HTERT RPE-1 (cell line): ENCODE data around the gene ITPK1.

Source experiments
- in situ Hi-C: fragments of 300-500 bp; cut with MboI; formaldehyde crosslinking; loops from 4 replicates; pipeline ENCODE4 v1.14.3; 2020; ENCODE audit warnings: low sequenced_read_pairs

Gene ITPK1

DNA sequence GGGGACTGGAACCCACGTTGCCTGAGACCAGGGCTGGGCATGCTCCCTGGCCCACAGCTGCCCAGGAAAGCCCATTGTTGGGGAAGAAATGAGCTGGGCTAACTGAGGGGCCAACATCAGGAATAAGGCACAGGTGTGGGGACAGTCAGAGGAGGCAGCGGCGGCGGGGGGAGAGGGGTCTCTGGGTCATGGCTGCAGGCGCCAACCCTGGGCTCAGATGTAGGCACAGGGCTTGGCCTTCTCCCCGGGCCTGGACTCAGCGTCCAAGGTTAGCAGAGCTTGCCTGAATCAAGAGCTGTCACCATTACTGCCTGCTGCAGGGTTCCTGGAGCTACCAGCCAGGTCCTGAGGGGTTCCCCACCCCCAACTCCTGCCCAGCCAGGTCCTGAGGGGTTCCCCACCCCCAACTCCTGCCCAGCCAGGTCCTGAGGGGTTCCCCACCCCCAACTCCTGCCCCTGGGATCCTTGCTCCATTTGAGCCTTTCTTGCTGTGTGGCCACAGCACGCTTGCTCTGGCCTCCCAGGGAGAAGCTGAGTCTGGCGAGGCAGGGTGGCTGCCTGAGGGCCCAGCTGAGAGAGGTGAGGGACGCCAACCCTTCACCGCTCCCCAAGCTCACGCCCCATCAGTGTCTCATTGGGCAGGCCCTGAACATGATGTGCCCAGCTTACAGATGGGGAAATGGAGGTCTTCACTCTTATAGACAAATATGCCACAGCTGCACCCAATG, 186.6 kb downstream of the ITPK1 start:
- in situ Hi-C loops = no loop called here

DNA sequence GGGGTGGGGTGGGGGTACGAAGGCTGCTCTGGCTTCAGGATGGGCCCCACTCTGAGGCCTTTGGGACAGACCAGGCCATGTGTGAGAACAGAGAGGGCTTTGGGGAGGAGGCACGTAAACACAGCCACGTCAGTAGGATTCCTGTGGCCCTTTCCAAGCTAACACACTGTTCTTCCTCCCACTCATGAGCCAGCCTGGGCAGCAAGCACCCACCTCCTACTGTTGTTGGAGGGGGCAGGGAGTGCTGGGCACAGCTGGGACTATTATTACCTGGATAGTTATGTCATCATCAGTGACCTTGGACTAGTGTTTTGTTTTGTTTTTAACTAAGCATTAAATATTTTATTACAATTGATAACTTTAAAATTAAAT, 187.5 kb downstream of the ITPK1 start:
- in situ Hi-C loops = no loop called here

DNA sequence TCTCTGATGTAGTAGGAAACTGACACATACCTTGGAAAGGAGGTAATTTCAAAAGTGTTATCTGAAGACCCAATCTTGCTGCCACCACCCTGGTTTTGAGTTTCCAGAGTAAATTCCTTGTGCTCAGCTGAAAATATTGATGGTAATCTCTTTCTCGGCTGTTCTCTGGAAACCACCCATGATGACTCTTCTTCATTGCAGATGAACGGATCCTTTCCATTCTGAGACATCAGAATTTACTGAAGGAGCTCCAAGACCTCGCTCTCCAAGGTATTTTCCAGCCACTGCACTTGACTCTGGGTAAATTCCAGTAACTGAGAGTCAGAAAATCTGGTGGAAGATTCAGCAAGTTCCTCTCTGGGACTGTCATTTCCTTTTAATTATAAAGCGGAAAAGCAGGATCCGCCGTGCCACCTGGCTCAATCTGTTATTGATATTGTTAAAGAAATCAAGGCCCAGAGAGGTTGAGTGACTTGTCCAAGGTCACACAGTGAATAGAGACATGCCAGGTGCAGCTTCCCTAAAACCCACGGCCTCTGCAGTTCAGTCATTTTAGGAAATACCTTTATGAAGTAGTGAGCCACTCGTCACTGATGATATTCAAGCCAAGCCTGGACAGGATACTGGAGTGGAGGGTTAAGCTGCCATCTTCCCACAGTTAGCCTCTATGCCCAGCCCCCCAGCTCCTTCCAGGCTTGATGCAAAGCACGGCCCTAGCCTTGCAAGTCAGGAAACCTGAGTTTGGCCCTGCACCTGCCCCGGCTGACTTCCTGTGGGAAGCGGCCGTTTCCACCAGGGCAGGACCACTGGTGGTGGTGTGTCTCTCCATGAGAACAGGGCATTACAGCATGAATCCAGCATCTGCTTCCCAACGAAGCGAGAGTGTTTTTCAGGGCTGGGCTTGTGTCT, 188.1 kb downstream of the ITPK1 start:
- in situ Hi-C loops = no loop called here

DNA sequence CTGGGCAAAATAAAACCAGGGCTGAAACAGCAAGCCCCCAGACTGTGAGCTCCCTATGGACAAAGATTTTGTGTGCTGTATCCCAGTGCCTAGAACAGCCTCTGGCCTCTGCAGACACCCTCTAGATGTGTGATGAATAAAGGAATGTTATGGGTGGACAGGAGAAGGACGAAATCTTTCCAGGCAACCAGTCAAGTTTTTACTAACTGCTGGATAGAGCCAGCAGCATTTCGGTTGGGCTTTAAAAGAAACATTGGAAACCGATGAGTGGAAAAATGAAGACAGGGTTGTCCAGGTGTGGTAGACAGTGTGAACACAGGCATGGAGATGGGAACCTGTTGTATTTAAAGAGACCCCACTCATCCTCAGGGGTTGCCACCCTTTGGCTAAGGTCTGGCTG, 188.8 kb downstream of the ITPK1 start:
- in situ Hi-C loops = no loop called here

DNA sequence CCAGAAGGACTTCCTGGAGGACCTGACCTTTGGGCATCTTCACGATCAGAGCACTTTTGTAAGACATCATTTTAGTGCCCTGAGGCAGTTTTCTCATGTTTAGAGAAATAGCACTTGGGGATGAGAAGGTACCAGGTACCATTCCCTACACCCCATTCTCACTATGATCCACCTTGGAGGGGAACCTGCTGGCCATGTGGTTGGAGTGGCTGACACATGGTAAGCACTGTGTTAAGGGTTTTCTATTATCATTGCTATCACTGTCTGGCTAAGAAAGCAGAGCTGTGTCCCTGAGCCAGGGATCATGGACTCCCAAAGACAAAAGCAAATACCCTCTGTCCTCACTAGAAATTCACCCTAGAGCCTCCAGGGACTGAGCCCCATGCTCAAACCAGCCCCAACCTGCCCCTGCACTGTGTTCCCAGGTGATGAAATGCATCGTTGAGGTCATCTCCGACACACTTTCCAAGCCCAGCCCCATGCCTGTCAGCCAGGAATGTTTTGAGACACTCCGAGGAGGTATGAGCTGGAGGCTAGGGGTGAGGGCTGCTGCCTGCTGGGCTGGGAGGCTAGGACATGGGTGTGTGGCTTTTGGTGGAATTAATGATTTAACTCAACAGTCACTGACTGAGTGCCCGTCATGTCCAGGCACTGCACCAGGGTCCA, 189.4 kb downstream of the ITPK1 start:
- in situ Hi-C loops = no loop called here

DNA sequence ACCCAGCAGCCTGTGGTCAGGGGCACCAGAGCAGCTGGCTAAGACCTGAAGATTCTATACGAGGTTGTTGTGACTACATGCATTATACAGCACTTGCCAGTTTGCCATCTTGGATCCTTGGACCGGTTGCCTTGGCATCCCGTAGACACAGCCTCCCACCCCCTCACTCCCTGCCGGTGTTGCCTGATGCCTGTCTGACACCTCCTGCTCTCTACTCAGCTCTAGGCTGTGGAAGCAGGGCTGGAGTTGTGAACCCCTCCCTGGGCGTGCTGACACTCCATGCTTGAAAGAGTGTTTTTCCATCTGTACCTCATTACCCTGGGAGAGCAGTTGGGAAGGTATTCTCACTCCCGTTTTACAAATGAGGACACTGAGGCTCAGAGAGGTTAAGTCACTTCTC, 190.3 kb downstream of the ITPK1 start:
- in situ Hi-C loops = no loop called here

DNA sequence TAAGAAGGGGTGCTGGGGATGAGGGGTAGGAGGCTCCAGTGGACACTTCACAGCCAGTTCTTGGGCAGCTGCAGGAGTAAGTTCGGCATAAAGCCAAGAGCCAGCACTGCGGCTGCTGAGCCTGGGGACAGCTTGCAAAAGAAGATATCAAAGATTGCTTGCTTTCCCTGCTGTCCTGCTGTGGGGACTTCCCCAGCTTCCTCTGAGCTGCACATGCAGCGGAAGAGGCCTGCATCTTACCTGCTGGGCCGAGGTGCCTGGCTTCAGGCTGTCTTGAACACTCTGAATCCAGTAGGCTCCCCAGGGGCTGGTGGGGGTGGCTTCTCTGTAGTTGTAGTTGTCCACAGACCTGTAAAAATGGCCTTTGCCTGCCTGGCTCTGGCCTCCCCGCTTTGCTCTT, 191.5 kb downstream of the ITPK1 start:
- in situ Hi-C loops = no loop called here

DNA sequence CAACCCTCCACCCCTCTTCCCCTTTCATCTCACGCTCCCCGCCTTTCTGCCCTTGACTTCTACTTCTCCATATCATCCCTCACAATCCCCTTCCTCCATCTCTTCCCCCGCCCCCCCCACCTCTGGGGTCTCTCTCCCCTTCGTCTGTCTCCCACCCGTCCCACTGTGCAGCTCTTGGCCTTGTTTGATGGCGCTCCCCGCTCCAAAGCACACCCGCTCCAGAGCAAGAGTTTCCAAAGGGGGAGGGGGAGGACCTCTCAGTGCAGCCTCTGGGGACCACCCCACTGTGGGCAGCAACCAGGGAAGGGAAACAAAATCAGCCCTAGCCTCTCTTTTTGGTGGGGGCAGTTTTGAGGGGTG, 192.0 kb downstream of the ITPK1 start:
- in situ Hi-C loops = no loop called here

DNA sequence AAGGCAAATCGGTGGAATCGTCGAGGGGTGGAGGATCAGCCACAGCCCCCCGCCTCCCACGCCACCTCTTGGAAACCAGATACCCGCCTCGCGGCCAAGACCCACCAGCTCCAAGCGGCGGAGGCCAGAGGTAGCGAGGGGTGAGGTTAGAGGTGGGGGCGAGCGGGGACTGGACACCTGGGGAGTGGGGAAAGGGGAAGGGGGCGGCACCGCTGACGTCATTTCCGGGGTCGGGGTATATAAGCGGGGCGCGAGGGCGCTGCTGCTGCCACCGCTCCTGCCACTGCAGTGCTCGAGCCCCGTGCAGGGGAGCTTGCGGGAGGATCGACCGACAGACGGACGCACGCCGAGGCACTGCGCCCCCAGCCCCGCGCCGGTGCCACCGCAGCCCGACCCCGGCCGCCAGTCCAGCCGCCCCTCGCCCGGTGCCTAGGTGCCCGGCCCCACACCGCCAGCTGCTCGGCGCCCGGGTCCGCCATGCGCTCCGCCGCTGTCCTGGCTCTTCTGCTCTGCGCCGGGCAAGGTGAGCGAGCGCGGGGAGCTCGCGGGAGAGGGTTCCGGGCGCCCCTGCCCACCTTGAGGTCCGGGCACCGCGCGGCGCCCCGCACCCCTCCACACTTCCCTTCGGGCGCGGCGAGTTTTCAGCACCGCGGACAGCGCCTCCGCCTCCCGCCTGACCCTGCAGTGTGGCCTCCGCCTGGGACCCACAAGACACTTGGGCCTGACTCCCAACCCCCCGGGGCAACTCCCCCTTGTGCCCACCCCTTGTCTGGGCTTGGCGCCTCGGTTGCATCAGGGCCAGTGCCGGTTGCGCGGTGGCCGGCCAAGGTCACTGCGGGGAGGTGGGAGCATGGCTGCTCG, 192.6 kb downstream of the ITPK1 start, which contains the start of gene CHGA:
Gene CHGA (plus strand): TSS at position 268 of the 861 bp plus-strand sequence. CDS start 210 bp downstream, at position 478.
- in situ Hi-C loops = no loop called here

DNA sequence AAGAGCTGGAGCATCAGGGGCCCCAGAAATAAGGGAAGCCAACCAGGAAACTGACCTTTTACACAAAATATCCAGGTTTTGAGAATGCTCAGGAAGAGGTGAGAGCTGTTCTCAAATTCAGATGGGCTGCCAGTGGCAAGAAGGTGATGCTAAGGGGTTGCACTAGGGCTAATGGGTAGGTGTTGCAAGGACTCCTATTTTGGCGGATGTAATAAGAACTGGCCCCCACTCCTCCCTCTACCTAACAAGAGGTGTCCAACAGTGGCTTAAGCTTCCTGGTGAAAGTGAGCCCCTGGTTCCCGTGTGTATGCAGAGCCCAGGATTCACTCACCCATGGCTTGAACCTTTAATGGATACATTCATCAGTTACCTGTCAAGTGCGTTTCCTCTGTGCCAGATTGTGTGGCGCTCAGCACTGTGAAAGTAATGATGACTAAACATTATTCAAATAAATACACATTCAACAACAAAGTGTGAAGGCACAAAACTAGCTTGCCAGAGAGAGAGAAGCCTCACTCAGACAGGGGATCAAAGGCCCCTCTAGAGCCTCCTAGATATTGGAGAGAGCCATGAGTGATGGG, 193.5 kb downstream of the ITPK1 start:
- in situ Hi-C loops = no loop called here

DNA sequence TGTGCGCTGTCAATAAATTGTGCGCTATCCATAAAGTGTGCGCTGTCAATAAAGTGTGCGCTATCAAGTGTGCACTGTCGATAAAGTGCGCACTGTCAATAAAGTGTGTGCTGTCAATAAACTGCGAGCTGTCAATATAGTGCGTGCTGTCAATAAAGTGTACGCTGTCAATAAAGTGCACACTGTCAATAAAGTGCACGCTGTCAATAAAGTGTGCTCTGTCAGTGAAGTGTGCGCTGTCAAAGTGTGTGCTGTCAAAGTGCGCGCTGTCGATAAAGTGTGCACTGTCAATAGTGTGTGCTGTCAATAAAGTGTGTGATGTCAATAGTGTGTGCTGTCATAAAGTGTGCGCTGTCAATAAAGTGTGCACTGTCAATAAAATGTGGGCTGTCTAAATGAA, 195.7 kb downstream of the ITPK1 start:
- in situ Hi-C loops = no loop called here

DNA sequence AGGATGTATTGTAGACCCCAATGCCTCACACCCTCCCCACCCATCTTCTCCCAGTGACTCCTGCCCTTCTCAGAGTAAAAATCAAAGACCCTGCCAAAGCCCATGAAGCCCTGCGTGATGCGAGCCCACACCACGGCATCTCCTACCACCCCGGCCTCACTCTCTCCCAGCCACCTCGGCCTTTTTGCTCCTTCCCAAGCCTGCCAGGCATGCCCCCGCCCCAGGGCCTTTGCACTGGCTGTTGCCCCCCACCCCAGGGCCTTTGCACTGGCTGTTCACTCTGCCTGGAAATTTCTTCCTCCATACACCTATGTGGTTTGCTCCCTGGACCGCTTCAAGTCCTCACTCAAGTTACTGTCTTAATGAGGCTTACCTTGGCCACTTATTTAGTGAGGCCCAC, 197.8 kb downstream of the ITPK1 start:
- in situ Hi-C loops = no loop called here

DNA sequence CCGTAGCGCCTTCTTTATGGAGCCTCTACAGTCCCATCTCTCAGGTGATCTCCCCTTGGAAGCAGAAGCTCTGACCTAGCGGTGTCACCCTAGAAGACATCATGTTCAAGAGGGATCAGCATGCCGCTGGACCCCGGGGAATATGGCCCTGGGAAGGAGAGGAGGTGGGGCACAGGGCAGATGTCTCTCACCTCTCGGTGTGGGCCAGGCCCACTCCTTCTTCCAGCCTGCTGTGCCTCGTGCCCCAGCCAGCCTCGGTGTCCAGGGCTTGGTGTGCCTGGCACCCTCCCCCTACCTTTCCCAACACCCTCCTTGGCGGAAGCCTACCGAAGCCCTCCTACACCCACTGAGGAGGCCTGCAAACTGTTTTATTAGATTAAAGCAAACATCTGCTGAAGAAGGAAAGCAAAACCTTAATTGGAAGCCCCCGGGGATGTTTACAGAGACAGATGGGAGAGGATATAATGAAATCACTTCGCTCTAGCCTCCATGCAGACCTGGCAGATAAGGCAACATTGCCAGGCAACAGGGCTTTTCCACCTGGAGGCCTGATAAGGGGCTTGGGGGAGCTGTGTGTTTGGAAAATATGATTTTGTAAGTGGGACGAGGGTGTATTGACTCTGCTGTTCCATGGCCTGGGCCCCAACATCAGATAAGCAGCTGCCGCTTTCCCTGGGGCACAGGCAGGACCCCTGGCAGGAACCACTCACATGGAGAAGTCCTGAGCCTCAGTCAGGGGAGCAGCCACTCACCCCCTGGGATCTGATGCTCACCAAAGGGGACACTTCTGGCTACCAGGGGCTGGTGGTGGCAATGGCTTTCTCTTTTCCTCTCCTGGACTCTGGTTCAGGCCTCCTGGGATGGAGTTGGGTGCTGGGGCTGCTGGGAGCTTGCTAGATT, 198.4 kb downstream of the ITPK1 start:
- in situ Hi-C loops = no loop called here

DNA sequence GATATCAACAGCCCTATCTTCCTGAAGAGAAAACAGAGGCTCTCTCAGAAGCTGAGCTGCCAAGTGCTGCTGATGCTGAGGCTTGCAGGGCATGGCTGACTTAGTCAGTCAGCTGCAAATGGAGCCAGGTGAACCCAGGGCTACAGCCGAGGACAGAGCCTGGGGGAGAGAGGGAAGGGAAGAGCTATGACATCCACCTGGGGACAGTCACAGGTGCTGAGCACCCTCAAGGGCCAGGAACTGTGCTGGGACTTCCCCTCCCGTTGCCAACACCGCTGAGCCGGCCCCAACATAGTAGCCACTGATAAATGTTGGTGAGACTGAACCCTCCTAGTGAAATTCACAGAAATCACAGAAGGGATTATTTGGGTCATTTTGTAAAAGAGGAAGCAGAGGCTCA, 199.5 kb downstream of the ITPK1 start:
- in situ Hi-C loops = no loop called here

DNA sequence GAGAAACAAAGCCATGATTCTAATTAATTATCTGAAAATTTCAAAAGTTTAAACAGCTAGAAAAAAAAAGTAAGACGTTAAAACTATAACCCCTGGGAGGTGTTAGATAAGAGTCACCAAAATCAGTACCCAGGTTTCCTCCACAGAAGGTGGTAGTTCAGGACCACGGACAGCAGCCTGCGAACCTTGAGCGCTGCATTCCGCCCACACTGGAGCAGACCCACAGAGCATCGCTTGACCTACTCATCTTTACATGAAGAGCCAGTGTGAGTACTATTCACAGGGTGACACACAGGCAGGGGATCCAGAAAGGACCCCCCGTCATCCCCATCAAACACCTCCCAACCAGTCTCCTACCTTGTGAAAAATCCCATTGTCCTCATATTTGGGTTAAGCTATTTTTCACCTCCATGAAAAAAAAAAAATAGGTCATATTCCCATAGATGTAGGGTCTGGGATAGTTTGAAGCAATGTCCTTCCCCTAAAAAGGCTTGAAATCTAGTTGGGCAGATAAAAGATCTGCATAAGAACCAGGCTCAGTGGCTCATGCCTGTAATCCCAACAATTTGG, 201.6 kb downstream of the ITPK1 start:
- in situ Hi-C loops = no loop called here

DNA sequence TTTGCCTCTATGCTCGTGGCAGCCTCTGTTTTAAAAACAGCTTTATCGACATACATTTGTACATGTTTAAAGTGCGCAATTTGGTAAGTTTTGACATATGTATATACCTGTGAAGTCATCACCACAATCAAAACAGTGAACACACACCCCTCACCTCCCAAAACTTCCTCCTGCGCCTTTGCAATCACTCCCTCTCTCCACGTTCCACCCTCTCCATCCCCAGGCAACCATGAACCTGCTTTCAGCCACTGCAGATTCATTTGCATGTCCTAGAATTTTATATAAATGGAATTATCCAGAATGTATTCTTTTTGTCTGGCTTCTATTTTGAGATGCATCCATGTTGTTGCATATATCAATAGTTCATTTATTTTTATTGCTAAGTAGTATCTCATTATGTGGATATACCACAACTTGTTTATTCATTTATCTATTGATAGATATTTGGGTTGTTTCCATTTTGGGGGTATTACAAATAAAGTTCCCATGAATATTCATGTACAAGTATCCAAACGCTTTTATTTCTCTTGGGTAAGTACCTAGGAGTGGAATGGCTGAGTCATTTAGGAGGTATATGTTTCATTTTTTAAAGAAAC, 208.3 kb downstream of the ITPK1 start:
- in situ Hi-C loops = no loop called here

DNA sequence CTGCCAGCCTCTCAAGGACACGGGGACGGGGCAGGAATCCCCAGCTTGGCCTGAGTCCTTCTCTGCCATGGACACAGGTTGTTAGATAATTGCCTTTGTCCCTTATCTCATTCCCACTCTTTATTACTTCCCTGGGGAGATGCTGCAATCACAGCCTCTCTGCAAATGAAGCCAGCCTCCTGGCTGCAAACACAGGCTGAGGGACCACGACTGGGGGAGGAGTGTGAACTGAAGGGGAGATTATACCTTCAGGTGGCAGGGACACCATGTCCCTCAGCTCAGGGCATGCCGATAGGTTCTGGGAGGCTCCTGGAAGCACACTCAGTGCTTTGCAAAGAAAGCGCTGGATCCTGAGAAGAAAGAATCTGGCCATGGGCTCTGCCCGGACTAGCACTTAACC, 208.9 kb downstream of the ITPK1 start:
- in situ Hi-C loops = no loop called here

DNA sequence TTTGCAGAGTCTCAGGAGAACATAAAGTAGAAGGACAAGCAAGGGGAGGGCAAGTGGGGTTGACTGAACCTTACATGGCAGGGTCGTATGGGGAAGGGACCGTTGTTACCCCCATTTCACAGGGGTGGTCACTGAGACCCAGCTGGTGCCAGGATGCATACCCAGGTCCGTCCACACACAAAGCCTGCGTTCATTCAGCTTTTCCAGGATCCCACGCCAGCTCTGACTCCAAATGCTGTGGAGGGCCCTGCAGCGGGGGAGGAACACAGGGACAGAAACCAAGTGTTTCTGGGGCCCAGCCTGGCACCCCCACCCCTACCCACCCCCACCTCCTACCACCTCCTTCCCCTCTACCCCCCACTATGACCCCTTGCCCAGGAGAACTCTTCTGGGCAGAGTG, 209.3 kb downstream of the ITPK1 start:
- in situ Hi-C loops = no loop called here

DNA sequence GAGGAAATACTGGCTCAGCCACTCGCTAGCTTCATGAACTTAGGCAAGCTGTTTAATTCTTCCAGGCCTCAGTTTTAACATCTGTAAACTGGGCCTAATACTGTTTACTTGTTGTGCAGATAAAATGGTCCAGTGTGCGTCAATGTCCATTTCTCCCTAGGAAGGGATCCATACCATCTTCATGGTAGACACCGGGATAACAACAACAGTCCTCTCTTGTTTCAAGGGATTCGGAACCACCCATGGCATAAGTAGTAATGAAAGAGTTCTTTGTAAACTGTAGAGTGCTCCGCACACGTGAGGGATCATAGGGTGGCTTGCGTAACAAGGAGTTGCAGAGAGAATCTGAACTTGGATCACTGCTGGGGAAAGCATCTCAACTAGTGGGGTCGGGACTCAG, 210.1 kb downstream of the ITPK1 start:
- in situ Hi-C loops = no loop called here
